HG02623 (cell line): ENCODE measurements around the gene EXT2.

ENCODE experiments used
- ATAC-seq: cut with Tn5 transposase; IDR thresholded peaks from one replicate; pipeline ENCODE4 v1.9.1; 2021; ENCODE audit warnings: moderate library complexity; ENCODE audit not compliant: unreplicated experiment

The EXT2 gene

DNA sequence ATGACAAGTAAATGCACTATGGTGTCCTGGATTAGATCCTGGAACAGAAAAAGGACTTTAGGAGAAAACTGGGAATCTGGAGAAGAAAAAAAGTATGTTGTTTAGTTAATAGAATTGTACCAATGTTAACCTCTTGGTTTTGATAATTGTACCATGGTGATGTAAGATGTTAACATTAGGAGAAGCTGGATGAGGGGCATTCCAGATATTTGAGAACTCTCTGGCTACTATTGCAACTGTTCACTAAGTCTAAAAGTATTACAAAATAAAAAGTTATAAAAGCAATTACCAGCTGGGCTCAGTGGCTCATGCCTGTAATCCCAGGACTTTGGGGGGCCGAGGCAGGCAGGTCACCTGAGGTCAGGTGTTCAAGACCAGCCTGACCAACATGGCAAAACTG, 66.5 kb downstream of the EXT2 start:
- no peak for ATAC-seq

DNA sequence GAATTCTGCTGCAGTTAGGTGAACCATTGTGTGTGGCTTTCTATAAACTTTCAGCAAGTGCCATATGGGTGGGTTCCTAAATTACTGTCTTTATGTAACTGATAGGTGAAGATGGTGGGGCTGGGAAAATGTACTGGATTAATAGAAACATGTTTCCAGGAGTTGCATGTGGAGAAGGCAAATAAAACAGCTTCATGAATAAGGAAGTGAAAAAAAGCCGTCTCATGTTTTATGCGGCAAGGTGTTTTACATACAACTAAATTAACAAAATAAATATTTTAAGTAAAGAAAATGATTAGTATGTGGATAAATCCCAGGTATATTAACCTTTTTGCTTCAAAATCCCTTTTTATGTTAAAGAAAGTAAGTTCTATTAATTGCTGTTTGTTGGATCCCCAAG, 67.2 kb downstream of the EXT2 start:
- no peak for ATAC-seq

GRCh38 chr11:44165432-44165831, 70.0 kb downstream of the EXT2 start:
- ATAC-seq: no peak

DNA sequence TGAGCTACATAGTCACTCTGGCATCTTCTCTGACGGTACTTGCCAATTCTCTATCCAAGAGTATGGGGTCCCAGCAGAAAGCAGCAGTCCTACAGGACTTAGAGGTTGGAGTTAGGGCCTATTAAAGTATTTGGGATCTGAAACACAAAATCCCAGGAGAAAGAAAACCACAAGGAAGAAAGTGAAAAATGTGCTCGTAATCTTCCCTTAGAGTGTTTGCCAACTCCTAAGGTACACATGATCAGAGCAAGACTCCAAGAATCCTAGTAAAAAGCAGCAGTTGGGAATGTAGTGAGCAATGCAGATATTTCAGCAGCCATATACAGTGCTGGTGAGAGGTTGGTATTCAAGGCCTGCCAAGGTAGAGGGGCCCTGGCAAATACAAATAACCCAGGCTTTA, 71.6 kb downstream of the EXT2 start:
- no peak for ATAC-seq

DNA sequence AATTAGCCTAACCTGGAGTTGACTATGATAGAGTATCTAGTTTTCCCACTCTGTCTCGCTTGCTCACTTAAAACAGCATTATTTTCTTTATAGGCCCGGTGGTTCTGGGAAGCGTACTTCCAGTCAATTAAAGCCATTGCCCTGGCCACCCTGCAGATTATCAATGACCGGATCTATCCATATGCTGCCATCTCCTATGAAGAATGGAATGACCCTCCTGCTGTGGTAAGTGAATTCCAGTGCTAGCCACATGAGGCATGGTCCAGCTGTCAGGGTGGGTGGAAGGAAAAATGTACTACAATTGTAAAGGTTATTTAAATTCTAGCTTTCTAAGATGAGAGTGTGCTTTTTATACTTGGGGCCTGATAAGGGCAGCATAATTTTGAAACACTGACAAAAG, 76.0 kb downstream of the EXT2 start:
- no peak for ATAC-seq

GRCh38 chr11:44172966-44173365, 77.5 kb downstream of the EXT2 start:
- ATAC-seq: no peak

- ATAC-seq: no peak
Measured at GRCh38 chr11:44174842-44175241, 79.4 kb downstream of the EXT2 start.

DNA sequence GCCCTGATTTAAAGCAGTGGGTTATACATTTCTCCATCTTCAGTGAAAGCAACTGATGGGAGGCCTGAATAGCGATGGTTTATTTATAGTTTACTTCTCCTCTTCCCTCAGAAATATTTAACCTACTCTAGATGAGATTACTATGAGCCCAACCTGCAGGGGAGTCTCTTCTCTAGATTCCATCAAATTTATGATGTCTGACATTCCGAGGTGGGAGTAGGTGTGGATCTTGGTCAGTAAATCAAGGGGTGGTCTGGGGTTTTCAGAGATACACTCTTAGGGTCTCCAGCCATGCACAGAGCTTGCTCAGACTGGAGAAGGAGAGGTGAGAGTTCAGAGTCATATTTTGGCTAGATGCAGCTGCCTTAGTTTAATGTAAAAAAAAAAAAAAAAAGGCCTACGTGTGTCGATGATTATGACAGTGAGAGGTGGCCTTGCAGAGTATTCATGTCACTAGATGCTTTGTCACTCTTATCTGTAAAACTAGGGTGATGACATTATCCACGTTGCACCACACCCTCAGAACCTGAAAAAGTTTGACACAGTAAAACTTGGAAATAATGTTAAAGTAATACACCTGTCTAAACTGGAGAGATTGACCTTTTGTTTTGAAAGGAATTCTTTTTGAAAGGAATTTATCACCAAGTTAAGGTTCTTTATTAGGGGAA, 81.2 kb downstream of the EXT2 start:
- ATAC-seq: no peak

DNA sequence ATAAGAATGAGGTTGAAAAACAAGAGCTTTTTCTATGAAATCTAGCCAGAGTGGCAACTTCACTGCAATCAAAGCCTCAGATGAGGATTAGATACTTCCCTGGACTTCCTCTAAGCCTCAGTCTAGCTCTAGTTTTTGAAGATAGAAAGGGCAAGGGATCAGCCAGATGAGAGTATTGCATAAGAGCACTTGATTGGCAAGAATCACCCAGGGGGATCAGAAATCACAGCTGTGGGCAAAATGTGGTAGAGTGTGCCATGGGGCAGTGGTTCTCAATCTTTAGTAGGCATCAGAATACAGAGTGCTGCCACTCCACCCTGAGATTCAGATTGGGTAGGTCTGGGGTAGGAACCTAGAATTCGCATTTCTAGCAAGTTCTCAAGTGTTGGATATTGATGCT, 82.4 kb downstream of the EXT2 start:
- no peak for ATAC-seq

- ATAC-seq: no peak
Measured at GRCh38 chr11:44178381-44178780, 82.9 kb downstream of the EXT2 start.

DNA sequence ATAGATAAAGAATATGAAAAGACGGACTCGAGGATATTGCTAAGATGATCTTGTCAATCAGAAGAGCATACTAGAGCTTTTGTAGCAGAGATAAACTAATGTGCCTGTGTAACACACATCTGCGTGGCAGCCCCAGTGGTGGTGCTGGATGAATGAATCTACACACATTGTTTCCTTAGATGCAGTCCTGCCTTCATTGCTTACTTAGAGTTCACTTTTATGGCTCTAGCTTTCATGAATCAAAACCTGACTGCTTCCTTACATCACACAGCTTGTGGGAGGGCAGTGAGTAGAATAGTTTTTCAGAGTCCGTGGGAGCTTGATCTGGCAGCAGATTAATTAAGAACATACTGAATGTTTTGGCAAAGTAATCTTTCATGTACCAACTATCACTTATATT, 83.7 kb downstream of the EXT2 start:
- ATAC-seq: no peak

DNA sequence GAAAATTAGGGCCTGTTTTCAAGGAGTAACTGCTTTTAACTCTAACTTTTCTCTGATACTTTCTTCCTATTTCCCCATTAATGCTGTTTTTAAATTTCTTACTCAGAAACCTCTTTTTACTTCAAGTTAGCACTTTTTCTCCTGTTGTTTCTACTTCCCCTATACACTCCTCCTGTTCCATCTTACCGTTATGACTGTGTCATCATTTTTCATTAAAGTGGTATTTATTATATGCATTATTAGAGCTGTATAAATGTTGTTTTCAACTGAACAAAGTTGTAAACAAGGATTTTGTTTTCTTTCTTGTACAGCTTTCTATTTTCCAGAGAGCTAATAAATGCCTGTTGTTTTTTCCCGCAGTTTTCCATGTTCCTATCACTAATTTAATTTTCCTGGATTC, 84.6 kb downstream of the EXT2 start:
- no peak for ATAC-seq

DNA sequence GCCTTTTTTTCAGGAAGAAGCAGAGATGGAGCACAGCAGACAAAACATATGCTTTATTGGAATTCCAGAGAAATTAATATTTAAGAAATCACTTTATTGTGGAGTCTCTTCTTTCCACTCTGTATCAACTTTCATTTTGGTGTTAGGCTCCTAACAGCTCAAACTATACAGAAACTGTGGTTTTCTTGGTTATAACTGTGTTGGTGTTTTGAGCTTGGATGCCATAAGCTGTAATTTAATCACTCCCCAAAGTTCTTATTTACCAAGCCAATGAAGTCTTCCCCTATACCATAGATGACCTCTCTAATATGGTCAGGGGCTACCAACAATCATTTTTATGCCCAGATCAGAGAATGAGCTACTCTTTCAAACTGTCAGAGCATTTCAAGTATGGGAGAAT, 90.0 kb downstream of the EXT2 start:
- ATAC-seq: no peak

GRCh38 chr11:44186321-44186930, 90.9 kb downstream of the EXT2 start:
- no peak for ATAC-seq

GRCh38 chr11:44188643-44189042, 93.2 kb downstream of the EXT2 start:
- no peak for ATAC-seq

GRCh38 chr11:44189986-44190882, 94.8 kb downstream of the EXT2 start:
- no peak for ATAC-seq

DNA sequence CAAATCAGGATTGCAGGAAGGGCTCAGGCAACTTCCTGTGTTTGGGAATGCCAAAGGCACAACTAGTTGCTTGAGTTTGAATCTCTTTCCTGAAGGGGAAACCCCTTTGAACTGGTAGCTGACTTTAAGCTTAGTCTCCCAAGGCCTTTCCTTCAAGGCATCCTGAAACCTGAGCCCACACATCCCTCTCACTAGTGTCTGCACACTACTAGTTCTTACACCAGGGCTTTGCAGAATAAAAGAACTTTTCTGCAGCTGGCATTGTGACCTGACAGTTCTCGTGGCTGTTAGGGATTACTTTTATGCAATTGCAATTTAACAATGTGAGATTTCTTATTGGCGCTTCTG, 95.4 kb downstream of the EXT2 start:
- no peak for ATAC-seq

GRCh38 chr11:44191322-44192016, 96.0 kb downstream of the EXT2 start:
- no peak for ATAC-seq

- ATAC-seq: no peak
Measured at GRCh38 chr11:44192017-44192385, 96.5 kb downstream of the EXT2 start.

- no peak for ATAC-seq
Measured at GRCh38 chr11:44192462-44193100, 97.1 kb downstream of the EXT2 start.

DNA sequence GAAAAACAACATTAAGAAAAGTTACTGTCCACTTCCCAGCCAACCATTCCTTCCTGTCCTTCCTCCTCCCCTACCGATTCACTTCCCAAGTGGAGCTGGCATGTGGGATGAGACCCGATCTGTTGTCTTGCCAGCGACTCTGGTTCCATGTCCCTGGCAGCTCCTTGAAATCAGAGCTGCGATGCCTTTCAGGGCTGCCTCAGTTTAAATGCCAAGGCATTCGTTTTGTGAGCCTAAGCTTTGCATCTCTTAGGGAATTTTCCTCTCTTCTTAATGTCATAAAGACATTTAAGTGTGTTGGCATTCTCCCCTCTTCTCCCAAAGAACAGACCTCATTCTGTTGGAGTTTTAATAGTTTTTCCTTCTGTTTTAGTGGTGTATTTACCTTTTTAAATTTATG, 98.4 kb downstream of the EXT2 start:
- ATAC-seq: no peak
